NCI-H460 (cell line): ENCODE measurements around the gene LNX1. TPM values are rescaled to one million over a fixed set of nuclear protein-coding genes. Genes with fewer than 3 reads are reported as not detected.

Experiments used
- DNase-seq: peaks from one replicate; pipeline ENCODE4 v3.0.0-alpha.2; 2016; ENCODE audit warnings: low read depth; ENCODE audit errors: extremely low read depth
- total RNA-seq: library from RNA; depleted of rRNA; stranded (reverse); fragments of >200 nt; shearing (Covaris generic); gene quantifications from 2 replicates; pipeline ENCODE4 v1.2.3, GENCODE V29; 2014

The LNX1 gene
- total RNA-seq, 1 experiment from 2014 or later: not detected

GRCh38 chr4:53601251-53601764 lies 10.0 kb upstream of the LNX1 start:
- DNase-seq: no peak

- no peak for DNase-seq
These were observed 8.3 kb upstream of the LNX1 start for GRCh38 chr4:53599632-53600031.

- no peak for DNase-seq
These were observed 7.6 kb upstream of the LNX1 start for GRCh38 chr4:53598901-53599300.

GRCh38 chr4:53598483-53598882 lies 7.2 kb upstream of the LNX1 start:
- no peak for DNase-seq

GRCh38 chr4:53596901-53597300 lies 5.6 kb upstream of the LNX1 start:
- no peak for DNase-seq

- no peak for DNase-seq
These were observed 4.5 kb upstream of the LNX1 start for GRCh38 chr4:53595834-53596233.

- no peak for DNase-seq
These were observed 3.9 kb upstream of the LNX1 start for GRCh38 chr4:53595204-53595603.

GRCh38 chr4:53593765-53594164 lies 2.5 kb upstream of the LNX1 start:
- no peak for DNase-seq

- no peak for DNase-seq
These were observed 1.6 kb upstream of the LNX1 start for GRCh38 chr4:53592686-53593501.

- no peak for DNase-seq
These were observed 836 bp upstream of the LNX1 start for GRCh38 chr4:53592122-53592521.

GRCh38 chr4:53590187-53590586 lies 1.1 kb downstream of the LNX1 start:
- DNase-seq: no peak

- no peak for DNase-seq
These were observed 1.8 kb downstream of the LNX1 start for GRCh38 chr4:53589511-53589910.

- DNase-seq: no peak
These were observed 4.2 kb downstream of the LNX1 start for GRCh38 chr4:53587135-53587534.

- no peak for DNase-seq
These were observed 5.0 kb downstream of the LNX1 start for GRCh38 chr4:53586121-53586816.

GRCh38 chr4:53584658-53585057 lies 6.6 kb downstream of the LNX1 start:
- DNase-seq: no peak

GRCh38 chr4:53583513-53583912 lies 7.8 kb downstream of the LNX1 start:
- no peak for DNase-seq

GRCh38 chr4:53582194-53582593 lies 9.1 kb downstream of the LNX1 start:
- no peak for DNase-seq

- DNase-seq: no peak
These were observed 11.0 kb downstream of the LNX1 start for GRCh38 chr4:53580274-53580673.

GRCh38 chr4:53579826-53580225 lies 11.5 kb downstream of the LNX1 start:
- DNase-seq: no peak

GRCh38 chr4:53576676-53577372 lies 14.5 kb downstream of the LNX1 start:
- DNase-seq: no peak

- no peak for DNase-seq
These were observed 15.1 kb downstream of the LNX1 start for GRCh38 chr4:53576071-53576617.
